H1 (cell line): ENCODE data around the gene TSPAN5. TPM values are rescaled to one million over a fixed set of nuclear protein-coding genes. Genes with fewer than 3 reads are reported as not detected.

Experiments used
- CTCF ChIA-PET: fragments of 300-600 bp; sonication (Branson Sonifier 250); formaldehyde crosslinking; loops from one replicate; lab custom pipeline; 2021; ENCODE audit not compliant: partially characterized antibody; lab: Charles Lee
- POLR2A ChIA-PET: fragments of 300-600 bp; sonication (Branson Sonifier 250); formaldehyde crosslinking; loops from one replicate; lab custom pipeline; 2021; ENCODE audit warnings: inconsistent platforms; ENCODE audit not compliant: partially characterized antibody; lab: Charles Lee
- DNase-seq, 2 experiments: peaks; one replicate each; pipeline versions ENCODE4 v3.0.0 to v3.0.0-alpha.2; 2010 to 2022; ENCODE audit warnings: low spot score in 2 of 2, low read depth in 1 of 2, mixed read lengths in 1 of 2
- FAIRE-seq: peaks from 2 replicates; lab custom pipeline; 2011; peaks lifted over from hg19 to GRCh38; lab: Jason Lieb, UNC
- H2AFZ ChIP-seq: 2 replicates; pipeline ENCODE4 v1.8.1; 2012; ENCODE audit warnings: low read length, inconsistent platforms
- H2AK5ac ChIP-seq: 2 replicates; pipeline ENCODE4 v1.6.1; 2013; ENCODE audit warnings: low read depth, low read length
- H2BK120ac ChIP-seq: replicated peaks from 2 replicates; pipeline ENCODE3; 2013; ENCODE audit warnings: low read depth, low read length, inconsistent platforms
- H2BK12ac ChIP-seq: 2 replicates; pipeline ENCODE4 v1.6.1; 2013; ENCODE audit warnings: low read depth, low read length
- H2BK15ac ChIP-seq: 2 replicates; pipeline ENCODE4 v1.6.1; 2013; ENCODE audit warnings: low read length
- H2BK20ac ChIP-seq: 2 replicates; pipeline ENCODE4 v1.6.1; 2013; ENCODE audit warnings: low read length
- H2BK5ac ChIP-seq: 2 replicates; pipeline ENCODE4 v1.6.1; 2013; ENCODE audit warnings: low read depth, low read length
- H3K14ac ChIP-seq: 2 replicates; pipeline ENCODE4 v1.6.1; 2013; ENCODE audit warnings: inconsistent platforms; ENCODE audit not compliant: insufficient read length
- H3K18ac ChIP-seq: 2 replicates; pipeline ENCODE4 v1.6.1; 2013; ENCODE audit warnings: low read length; ENCODE audit errors: extremely low read depth
- H3K23ac ChIP-seq: 2 replicates; pipeline ENCODE4 v1.6.1; 2013; ENCODE audit warnings: inconsistent platforms; ENCODE audit not compliant: insufficient read length
- H3K23me2 ChIP-seq: 2 replicates; pipeline ENCODE4 v1.6.1; 2013; ENCODE audit warnings: low read depth, low read length
- H3K27ac ChIP-seq: 2 replicates; pipeline ENCODE4 v1.6.1; 2011; ENCODE audit warnings: low read depth, low read length, inconsistent platforms
- H3K27me3 ChIP-seq, 4 experiments: replicated peaks in 1 of 4; 1 replicate in 1 of 4; 2 replicates in 3 of 4; pipeline versions ENCODE4 v1.6.1 to v1.8.1; 2011 to 2013; ENCODE audit warnings: low read length in 3 of 4, mild to moderate bottlenecking in 3 of 4, inconsistent platforms in 2 of 4, mixed read lengths in 2 of 4, moderate library complexity in 1 of 4; ENCODE audit not compliant: control insufficient read depth in 3 of 4, insufficient read depth in 3 of 4; ENCODE audit errors: extremely low read depth in 1 of 4
- H3K36me3 ChIP-seq, 4 experiments: 2 replicates each; pipeline versions ENCODE4 v1.6.1 to v1.8.1; 2011 to 2013; ENCODE audit warnings: mild to moderate bottlenecking in 4 of 4, low read length in 3 of 4, moderate library complexity in 2 of 4, control low read depth in 1 of 4, inconsistent platforms in 1 of 4; ENCODE audit not compliant: insufficient read depth in 4 of 4, control insufficient read depth in 2 of 4
- H3K4ac ChIP-seq: replicated peaks from 2 replicates; pipeline ENCODE3; 2013; ENCODE audit warnings: low read length, low read depth, mixed read lengths, inconsistent platforms; ENCODE audit not compliant: insufficient read length
- H3K4me1 ChIP-seq, 4 experiments: replicated peaks in 1 of 4; 1 replicate in 1 of 4; 2 replicates in 3 of 4; pipeline versions ENCODE4 v1.6.1 to v1.8.1; 2011 to 2013; ENCODE audit warnings: low read length in 3 of 4, inconsistent platforms in 2 of 4, mixed read lengths in 1 of 4; ENCODE audit not compliant: insufficient read depth in 4 of 4, control insufficient read depth in 3 of 4
- H3K4me2 ChIP-seq, 2 experiments: 2 replicates each; pipeline versions ENCODE4 v1.6.1 to v1.8.1; 2011 to 2013; ENCODE audit warnings: low read depth in 2 of 2, low read length in 2 of 2, control low read depth in 1 of 2, inconsistent platforms in 1 of 2, mild to moderate bottlenecking in 1 of 2; ENCODE audit not compliant: insufficient read depth in 1 of 2
- H3K4me3 ChIP-seq, 4 experiments: fragments of 200-600, 300-600 bp in 1 of 4; sonication (generic), shearing (Covaris generic), sonication (Bioruptor Twin) in 1 of 4; 2 replicates each; pipeline versions ENCODE4 v1.5.1 to v1.8.1; 2011 to 2016; ENCODE audit warnings: low read length in 4 of 4, low read depth in 3 of 4, control low read depth in 2 of 4, inconsistent platforms in 2 of 4, mild to moderate bottlenecking in 2 of 4, mixed read lengths in 1 of 4, moderate library complexity in 1 of 4; ENCODE audit not compliant: insufficient read depth in 2 of 4; ENCODE audit errors: extremely low read depth in 1 of 4
- H3K56ac ChIP-seq: replicated peaks from 2 replicates; pipeline ENCODE3; 2013; ENCODE audit warnings: low read depth, mild to moderate bottlenecking, mixed read lengths, low read length, inconsistent platforms; ENCODE audit not compliant: insufficient read length
- H3K79me1 ChIP-seq: 2 replicates; pipeline ENCODE4 v1.6.1; 2013; ENCODE audit warnings: low read depth, low read length, control low read depth
- H3K79me2 ChIP-seq, 2 experiments: 2 replicates each; pipeline versions ENCODE4 v1.6.1 to v1.8.1; 2012 to 2013; ENCODE audit warnings: low read length in 2 of 2, mild to moderate bottlenecking in 2 of 2, inconsistent platforms in 1 of 2; ENCODE audit not compliant: insufficient read depth in 2 of 2, control insufficient read depth in 1 of 2
- H3K9ac ChIP-seq, 4 experiments: replicated peaks in 1 of 4; 1 replicate in 1 of 4; 2 replicates in 3 of 4; pipeline versions ENCODE4 v1.6.1 to v1.8.1; 2011 to 2013; ENCODE audit warnings: low read depth in 3 of 4, low read length in 3 of 4, control low read depth in 2 of 4, mild to moderate bottlenecking in 2 of 4, moderate library complexity in 2 of 4, inconsistent platforms in 1 of 4; ENCODE audit errors: extremely low read depth in 1 of 4
- H3K9me3 ChIP-seq, 2 experiments: 2 replicates each; pipeline versions ENCODE4 v1.6.1 to v1.8.1; 2012 to 2013; ENCODE audit warnings: mild to moderate bottlenecking in 2 of 2, moderate library complexity in 2 of 2, control low read depth in 1 of 2, inconsistent platforms in 1 of 2, low read depth in 1 of 2, low read length in 1 of 2, mixed read lengths in 1 of 2; ENCODE audit not compliant: insufficient read depth in 2 of 2
- H4K20me1 ChIP-seq, 2 experiments: replicated peaks in 1 of 2; 2 replicates each; pipeline versions ENCODE3 to v1.8.1; 2011 to 2013; ENCODE audit warnings: inconsistent platforms in 2 of 2, low read length in 2 of 2, mild to moderate bottlenecking in 1 of 2; ENCODE audit not compliant: insufficient read depth in 2 of 2, control insufficient read depth in 1 of 2
- H4K5ac ChIP-seq: 2 replicates; pipeline ENCODE4 v1.6.1; 2013; ENCODE audit warnings: low read length, low read depth, mixed read lengths, inconsistent platforms; ENCODE audit not compliant: insufficient read length
- H4K8ac ChIP-seq: 2 replicates; pipeline ENCODE4 v1.8.0; 2013; ENCODE audit warnings: mild to moderate bottlenecking, moderate library complexity, low read length, inconsistent platforms; ENCODE audit not compliant: insufficient read depth; ENCODE audit errors: extremely low read depth
- H4K91ac ChIP-seq: replicated peaks from 2 replicates; pipeline ENCODE3; 2013; ENCODE audit warnings: low read length, mixed read lengths, inconsistent platforms; ENCODE audit not compliant: insufficient read length
- BRCA1 ChIP-seq: IDR thresholded peaks from 2 replicates; pipeline ENCODE4 v1.6.1; 2012; ENCODE audit warnings: low read depth, low read length, improper control_type of control experiment
- CEBPB ChIP-seq: IDR thresholded peaks from 2 replicates; pipeline ENCODE4 v1.6.1; 2012; ENCODE audit warnings: low read depth, low read length
- CHD2 ChIP-seq: IDR thresholded peaks from 2 replicates; pipeline ENCODE4 v1.6.1; 2012; ENCODE audit warnings: low read length, improper control_type of control experiment
- HDAC2 ChIP-seq, 2 experiments: fragments of 300-600 bp in 1 of 2; sonication (generic) in 1 of 2; IDR thresholded peaks; 2 replicates each; pipeline ENCODE4 v1.6.1; 2011 to 2012; ENCODE audit warnings: low read depth in 2 of 2, low read length in 2 of 2, mild to moderate bottlenecking in 2 of 2, moderate library complexity in 2 of 2, borderline replicate concordance in 1 of 2, inconsistent platforms in 1 of 2
- MAFK ChIP-seq: IDR thresholded peaks from 2 replicates; pipeline ENCODE4 v1.6.1; 2012; ENCODE audit warnings: low read depth, mild to moderate bottlenecking, improper control_type of control experiment, low read length
- MAX ChIP-seq: IDR thresholded peaks from 2 replicates; pipeline ENCODE4 v1.6.1; 2012; ENCODE audit warnings: inconsistent platforms
- RXRA ChIP-seq: IDR thresholded peaks from 2 replicates; pipeline ENCODE4 v1.6.1; 2011; ENCODE audit warnings: low read depth, mild to moderate bottlenecking, low read length, moderate library complexity; ENCODE audit not compliant: insufficient read depth
- WGBS, 2 experiments: shearing (Covaris generic) in 1 of 2; methylation state at CpG; one replicate each; pipeline versions ENCODE4 v1.1.6 to v1.1.7; 2013 to 2015; ENCODE audit warnings: low lambda C conversion rate in 2 of 2, mixed read lengths in 2 of 2, inconsistent platforms in 1 of 2, low coverage in 1 of 2, missing lambda C conversion rate in 1 of 2; ENCODE audit not compliant: insufficient replicate concordance in 2 of 2, insufficient coverage in 1 of 2, insufficient read length in 1 of 2; ENCODE audit errors: extremely low coverage in 1 of 2, missing lambda C conversion rate in 1 of 2; 5-methylcytosine and 5-hydroxymethylcytosine counted together
- polyA plus RNA-seq, 7 experiments: library from polyadenylated mRNA; depleted of rRNA in 3 of 7; stranded (reverse) in 5 of 7; unstranded in 2 of 7; fragments of >200 nt in 5 of 7; fragments of 200-250 nt in 2 of 7; gene quantifications; 1 replicate in 5 of 7; 2 replicates in 1 of 7; 4 replicates in 1 of 7; pipeline versions ENCODE4 v1.2.1 to v1.2.3, GENCODE V29; 2011 to 2013; ENCODE audit warnings: missing spikeins in 2 of 7, mixed read lengths in 2 of 7
- total RNA-seq: library from RNA; stranded (reverse); fragmentation: NEBNext Ultra II Directional; extraction: Animal tissue kit (Norgen Biotek cat#: 25700); gene quantifications from 2 replicates; pipeline ENCODE4 v1.2.1, GENCODE V29; 2021

Gene TSPAN5
- total and polyA plus RNA-seq, 2 of the 8 experiments (the other 6 are each of a cell fraction or from before 2014, with no cell fraction given): 17.6 to 21.2 TPM

- Histone ChIP-seq H4K5ac (no peak overlapping the region), H3K23ac (no peak overlapping the region), H2AK5ac (no peak overlapping the region), H3K36me3 (no peaks in the 10 kb centered on the region), H2BK120ac (no peak overlapping the region), H3K23me2 (no peaks in the 10 kb centered on the region; the same call in 1 of the 2 replicates), H3K79me2 (peaks cover 0 to 25% of the 10 kb centered on the region in 2 experiments; a peak in 2 of 4 replicates), H3K4me1 (peaks cover 0 to 14% (median 3%) of the 10 kb centered on the region in 4 experiments; a peak in 5 of 7 replicates), H3K4me2 (no peak overlapping the region), H3K18ac (no peak overlapping the region), H3K4me3 (no peak overlapping the region), H2AFZ (no peak overlapping the region), H4K20me1 (no peaks in the 10 kb centered on the region), H2BK20ac (no peak overlapping the region), H3K9me3 (no peaks in the 10 kb centered on the region), H3K27me3 (no peaks in the 10 kb centered on the region), H2BK5ac (no peak overlapping the region), H3K14ac (no peak overlapping the region), H3K9ac (no peak overlapping the region), H2BK12ac (no peak overlapping the region), H3K4ac (no peak overlapping the region), H2BK15ac (no peak overlapping the region), H4K91ac (no peak overlapping the region), H3K56ac (no peak overlapping the region), H4K8ac (no peak overlapping the region), H3K27ac (no peak overlapping the region), H3K79me1 (no peaks in the 10 kb centered on the region; the same call in none of the 2 replicates)
- ChIA-PET POLR2A (no interaction called here), CTCF (interaction anchor here (0.6 to 2.2 kb wide), 4 partner anchors 10 to 181 kb away, joined by 3 to 7 read pairs (median 4); no protein-coding TSS in a partner anchor)
- TF ChIP-seq CEBPB: no peak
- no peak for TF ChIP-seq MAFK
- no peak for TF ChIP-seq BRCA1
- no peak for TF ChIP-seq HDAC2 (IDR thresholded peaks at IDR 0.05; ENCODE audit: borderline replicate concordance in 1 of 2, low read depth in 2 of 2, low read length in 2 of 2)
- no peak for TF ChIP-seq RXRA
- no peak for TF ChIP-seq MAX
- TF ChIP-seq CHD2: no peak
- DNase-seq: no peak
- WGBS, 2 experiments: 87% methylated on average over 3 of the region's 3 CpGs; no CpG with 5 or more reads in 1 of the 2 experiments
- no peak for FAIRE-seq
These were observed 30.7 kb downstream of the TSPAN5 start for GRCh38 chr4:98627531-98628257.
